GM23338 (cell line): ENCODE results near the gene HRK. TPM values are rescaled to one million over a fixed set of nuclear protein-coding genes. Genes with fewer than 3 reads are reported as not detected.
A peak's percentile ranks its signal among the peaks of the same experiment; 100 is the strongest.

Source experiments
- ATAC-seq: fragments of 200-7000 bp; cut with Tn5 transposase; 3 replicates; pipeline ENCODE4 v1.9.1; 2020
- DNase-seq: peaks from one replicate; pipeline ENCODE4 v3.0.0-alpha.2; 2015; ENCODE audit warnings: low spot score
- H2AFZ ChIP-seq: fragments of 200-600 bp; sonication (generic); 2 replicates; pipeline ENCODE4 v1.8.0; 2016; ENCODE audit warnings: antibody characterized with exemption, mild to moderate bottlenecking, moderate library complexity
- H3F3A ChIP-seq: fragments of 200-600 bp; sonication (generic); replicated peaks from 2 replicates; pipeline ENCODE4 v1.8.0; 2017; ENCODE audit warnings: antibody characterized with exemption, mixed run types, low read depth
- H3K27ac ChIP-seq: fragments of 200-600 bp; sonication (generic); 2 replicates; pipeline ENCODE4 v1.6.1; 2016; ENCODE audit warnings: low read depth
- H3K27me3 ChIP-seq: fragments of 200-600 bp; sonication (generic); 2 replicates; pipeline ENCODE4 v1.8.0; 2016; ENCODE audit warnings: mild to moderate bottlenecking, mixed run types, moderate library complexity; ENCODE audit not compliant: insufficient read depth
- H3K36me3 ChIP-seq: fragments of 200-600 bp; sonication (generic); 2 replicates; pipeline ENCODE4 v1.8.0; 2016; ENCODE audit warnings: mild to moderate bottlenecking; ENCODE audit not compliant: insufficient read depth
- H3K4me1 ChIP-seq: fragments of 200-600 bp; sonication (generic); 2 replicates; pipeline ENCODE4 v1.8.0; 2016; ENCODE audit warnings: mild to moderate bottlenecking, moderate library complexity; ENCODE audit not compliant: insufficient read depth
- H3K4me2 ChIP-seq: fragments of 200-600 bp; sonication (generic); 2 replicates; pipeline ENCODE4 v1.7.1; 2017; ENCODE audit warnings: mixed run types
- H3K4me3 ChIP-seq: fragments of 200-600 bp; sonication (generic); 2 replicates; pipeline ENCODE4 v1.6.1; 2016; ENCODE audit warnings: mixed run types
- H3K79me2 ChIP-seq: fragments of 200-600 bp; sonication (generic); replicated peaks from 2 replicates; pipeline ENCODE4 v1.8.0; 2017; ENCODE audit warnings: mild to moderate bottlenecking; ENCODE audit not compliant: insufficient read depth
- H3K9me2 ChIP-seq: fragments of 200-600 bp; sonication (generic); 2 replicates; pipeline ENCODE4 v1.8.0; 2017; ENCODE audit not compliant: insufficient read depth
- H4K20me1 ChIP-seq: fragments of 200-600 bp; sonication (generic); replicated peaks from 2 replicates; pipeline ENCODE4 v1.8.0; 2017; ENCODE audit warnings: mild to moderate bottlenecking; ENCODE audit not compliant: insufficient read depth
- H3K27ac Mint-ChIP-seq: 2 replicates; pipeline ENCODE4 v1.8.0; 2020; ENCODE audit warnings: inconsistent platforms, mild to moderate bottlenecking, moderate library complexity, mixed read lengths
- H3K27me3 Mint-ChIP-seq: 3 replicates; pipeline ENCODE4 v1.8.0; 2022; ENCODE audit warnings: low read depth, mild to moderate bottlenecking, moderate library complexity, mixed read lengths, inconsistent platforms; ENCODE audit not compliant: insufficient read depth, poor library complexity
- H3K36me3 Mint-ChIP-seq: 3 replicates; pipeline ENCODE4 v1.8.0; 2021; ENCODE audit warnings: low read depth, mild to moderate bottlenecking, inconsistent platforms, moderate library complexity, mixed read lengths
- H3K4me1 Mint-ChIP-seq: 3 replicates; pipeline ENCODE4 v1.8.0; 2020; ENCODE audit warnings: mild to moderate bottlenecking, inconsistent platforms, mixed read lengths
- H3K4me3 Mint-ChIP-seq: 3 replicates; pipeline ENCODE4 v1.8.0; 2021; ENCODE audit warnings: moderate library complexity, mild to moderate bottlenecking, inconsistent platforms, mixed read lengths
- H3K9me3 Mint-ChIP-seq: 3 replicates; pipeline ENCODE4 v1.8.0; 2020; ENCODE audit warnings: moderate library complexity, mild to moderate bottlenecking, inconsistent platforms, mixed read lengths
- CREB1 ChIP-seq: fragments of 250-450 bp; sonication (Bioruptor Pico); IDR thresholded peaks from 2 replicates; pipeline ENCODE4 v1.5.0; 2020; ENCODE audit warnings: low read depth, mild to moderate bottlenecking, moderate library complexity
- CTCF ChIP-seq, 2 experiments: fragments of 200-600 bp in 1 of 2; sonication (generic) in 1 of 2; conservative IDR thresholded peaks; 2 replicates each; pipeline versions ENCODE4 v1.5.1 to v1.6.1; 2016 to 2017; ENCODE audit warnings: antibody characterized with exemption in 2 of 2, low read depth in 2 of 2, mild to moderate bottlenecking in 2 of 2, moderate library complexity in 1 of 2
- ETS1 ChIP-seq: IDR thresholded peaks from 2 replicates; pipeline ENCODE4 v1.6.1; 2016; ENCODE audit warnings: antibody characterized with exemption
- EZH2 ChIP-seq: fragments of 200-600 bp; sonication (generic); IDR thresholded peaks from one replicate; pipeline ENCODE4 v1.8.0; 2017; ENCODE audit warnings: antibody characterized with exemption, mild to moderate bottlenecking, low read depth; ENCODE audit not compliant: unreplicated experiment
- JUNB ChIP-seq: IDR thresholded peaks from one replicate; pipeline ENCODE4 v1.6.1; 2016; ENCODE audit warnings: antibody characterized with exemption; ENCODE audit not compliant: unreplicated experiment
- NANOG ChIP-seq: IDR thresholded peaks from 2 replicates; pipeline ENCODE4 v1.6.1; 2016; ENCODE audit warnings: antibody characterized with exemption, borderline replicate concordance
- POLR2AphosphoS5 ChIP-seq: IDR thresholded peaks from 2 replicates; pipeline ENCODE4 v1.6.1; 2016; ENCODE audit warnings: antibody characterized with exemption, low read depth
- REST ChIP-seq: IDR thresholded peaks from one replicate; pipeline ENCODE4 v1.6.1; 2018; ENCODE audit warnings: antibody characterized with exemption; ENCODE audit not compliant: unreplicated experiment
- STAT1 ChIP-seq: IDR thresholded peaks from one replicate; pipeline ENCODE4 v1.6.1; 2016; ENCODE audit warnings: antibody characterized with exemption; ENCODE audit not compliant: unreplicated experiment
- ZNF114 ChIP-seq: fragments of 250-450 bp; sonication (Bioruptor Pico); IDR thresholded peaks from 2 replicates; pipeline ENCODE4 v1.5.0; 2020; ENCODE audit warnings: mild to moderate bottlenecking, moderate library complexity
- ZNF331 ChIP-seq: fragments of 250-450 bp; sonication (Bioruptor Pico); IDR thresholded peaks from 2 replicates; pipeline ENCODE4 v1.5.0; 2020; ENCODE audit warnings: low read depth, mild to moderate bottlenecking, moderate library complexity
- polyA plus RNA-seq: library from polyadenylated mRNA; unstranded; fragments of >200 nt; fragmentation: Nextera tagmentation; extraction: Ambion mirVana; gene quantifications from 2 replicates; pipeline ENCODE4 v1.2.1, GENCODE V29; 2016
- total RNA-seq: library from RNA; depleted of rRNA; stranded (reverse); fragments of >200 nt; shearing (Covaris generic); gene quantifications from 2 replicates; pipeline ENCODE4 v1.2.3, GENCODE V29; 2014

The HRK gene
- total and polyA plus RNA-seq, 2 experiments from 2014 or later: 1.7 to 1.9 TPM

GRCh38 chr12:116876151-116876869 lies 4.9 kb downstream of the HRK start:
- H3K4me3 ChIP-seq: peak overlapping the region; percentile 57
- ATAC-seq: peak; percentile 16
- Mint-ChIP-seq H3K36me3 (peaks cover 10% of the 10 kb centered on the region), H3K9me3 (peaks cover 4% of the 10 kb centered on the region), H3K4me1 (peaks cover 33% of the 10 kb centered on the region), H3K27ac (no peak overlapping the region), H3K27me3 (peaks cover 44% of the 10 kb centered on the region), H3K4me3 (peak overlapping the region; percentile 67)
- H3K9me2 ChIP-seq: no peaks in the 10 kb centered on the region
- peaks cover 20% of the 10 kb centered on the region for H3F3A ChIP-seq
- H3K4me2 ChIP-seq: peak overlapping the region; percentile 88
- no peaks in the 10 kb centered on the region for H3K36me3 ChIP-seq
- 0 out of 2 replicates have a peak, but pooled peaks cover 4% of the 10 kb centered on the region for H3K79me2 ChIP-seq
- DNase-seq: peak; percentile 71
- H3K27ac ChIP-seq: no peak overlapping the region
- H3K4me1 ChIP-seq: peaks cover 33% of the 10 kb centered on the region; the same call in 1 of the 2 replicates
- H3K27me3 ChIP-seq: peaks cover 65% of the 10 kb centered on the region
- peaks cover 18% of the 10 kb centered on the region; the same call in 1 of the 2 replicates for H4K20me1 ChIP-seq
- peak overlapping the region; percentile 89 for H2AFZ ChIP-seq
- peak; percentile 12; the same call in 1 of the 2 replicates for TF ChIP-seq ETS1
- TF ChIP-seq CREB1: no peak

- H2AFZ ChIP-seq: no peak overlapping the region
- H3K36me3 ChIP-seq: no peaks in the 10 kb centered on the region
- H3K79me2 ChIP-seq: 0 out of 2 replicates have a peak, but pooled peaks cover 4% of the 10 kb centered on the region
- H4K20me1 ChIP-seq: peaks cover 12% of the 10 kb centered on the region; the same call in 1 of the 2 replicates
- no peak overlapping the region for H3K4me3 ChIP-seq
- ATAC-seq (no peak), DNase-seq (no peak)
- peaks cover 4% of the 10 kb centered on the region; the same call in 1 of the 3 replicates for H3K9me3 Mint-ChIP-seq
- peaks cover 23% of the 10 kb centered on the region; the same call in 1 of the 2 replicates for H3K4me1 ChIP-seq
- H3K4me2 ChIP-seq: no peak overlapping the region
- peaks cover 10% of the 10 kb centered on the region for H3F3A ChIP-seq
- H3K9me2 ChIP-seq: no peaks in the 10 kb centered on the region
- no peak overlapping the region for H3K27ac ChIP-seq
- peaks cover 34% of the 10 kb centered on the region for H3K27me3 Mint-ChIP-seq
- H3K27me3 ChIP-seq: peaks cover 50% of the 10 kb centered on the region
- no peak overlapping the region for H3K27ac Mint-ChIP-seq
- peaks cover 23% of the 10 kb centered on the region for H3K4me1 Mint-ChIP-seq
- no peak overlapping the region for H3K4me3 Mint-ChIP-seq
- peaks cover 10% of the 10 kb centered on the region for H3K36me3 Mint-ChIP-seq
- TF ChIP-seq JUNB (no peak), POLR2AphosphoS5 (no peak), CTCF (conservative IDR thresholded peaks at IDR 0.05; ENCODE audit: low read depth in 2 of 2) (no peak), NANOG (no peak), STAT1 (no peak), ZNF331 (no peak), REST (no peak), ZNF114 (CRISPR knock-in tag) (no peak), CREB1 (no peak), ETS1 (no peak), EZH2 (no peak)
These were observed 6.8 kb downstream of the HRK start for GRCh38 chr12:116874324-116874995.
